NCI-H187 treated with DMSO at 0.1 percent for 48 hours (cell line): ENCODE measurements around the gene GAS2L3.

Experiments
- DNase-seq: peaks from one replicate; lab custom pipeline; 2025; lab: John Stamatoyannopoulos, UW

The GAS2L3 gene

GRCh38 chr12:100661300-100661951, 87.9 kb downstream of the GAS2L3 start:
- DNase-seq, result no peak

GRCh38 chr12:100666588-100666987, 93.1 kb downstream of the GAS2L3 start:
- DNase-seq, result no peak

GRCh38 chr12:100668945-100669536, 95.6 kb downstream of the GAS2L3 start:
- peak; percentile 65 for DNase-seq

- DNase-seq, result no peak
Measured at GRCh38 chr12:100669922-100670321, 96.4 kb downstream of the GAS2L3 start.

GRCh38 chr12:100671396-100672074, 98.1 kb downstream of the GAS2L3 start:
- DNase-seq, result no peak

- DNase-seq, result no peak
Measured at GRCh38 chr12:100672075-100672592, 98.7 kb downstream of the GAS2L3 start.

- no peak for DNase-seq
Measured at GRCh38 chr12:100674036-100674888, 100.8 kb downstream of the GAS2L3 start.
